B cell (primary cell): ENCODE measurements around the gene NBR1. TPM values are rescaled to one million over a fixed set of nuclear protein-coding genes. Genes with fewer than 3 reads are reported as not detected.

Source experiments
- ATAC-seq: fragments of 200-7000 bp; cut with Tn5 transposase; one replicate; pipeline ENCODE4 v1.10.0; 2021; ENCODE audit warnings: low read depth, mild to moderate bottlenecking, moderate number of reproducible peaks, moderate library complexity
- CTCF ChIA-PET: fragments of 350-600 bp; sonication (Branson Sonifier 250); formaldehyde crosslinking; loops from one replicate; lab custom pipeline; 2021; ENCODE audit warnings: antibody characterized with exemption, inconsistent platforms; lab: Charles Lee
- POLR2A ChIA-PET: fragments of 350-600 bp; sonication (Branson Sonifier 250); formaldehyde crosslinking; loops from one replicate; lab custom pipeline; 2021; ENCODE audit warnings: antibody characterized with exemption; lab: Charles Lee
- DNase-seq: peaks from one replicate; pipeline ENCODE4 v3.0.0; 2013
- H2AFZ ChIP-seq: 2 replicates; pipeline ENCODE4 v1.6.1; 2012; ENCODE audit warnings: mild to moderate bottlenecking, low read depth, low read length; ENCODE audit not compliant: insufficient read depth, poor library complexity, severe bottlenecking
- H3K27ac ChIP-seq, 2 donors: 1 replicate in 1 of 2; 2 replicates in 1 of 2; pipeline ENCODE4 v1.5.1; 2012 to 2013; ENCODE audit warnings: low read length in 2 of 2, mild to moderate bottlenecking in 2 of 2, moderate library complexity in 1 of 2
- H3K27me3 ChIP-seq, 4 experiments: fragments of 200-600 bp in 1 of 4; sonication (generic) in 1 of 4; replicated peaks in 1 of 4; 1 replicate in 2 of 4; 2 replicates in 2 of 4; pipeline versions ENCODE4 v1.6.1 to v1.7.0; 2013 to 2016; ENCODE audit warnings: low read length in 3 of 4, mild to moderate bottlenecking in 2 of 4, mixed read lengths in 1 of 4, moderate library complexity in 1 of 4; ENCODE audit not compliant: insufficient read depth in 4 of 4, control insufficient read depth in 3 of 4; ENCODE audit errors: control extremely low read depth in 1 of 4
- H3K36me3 ChIP-seq, 2 experiments: replicated peaks in 1 of 2; 1 replicate in 1 of 2; 2 replicates in 1 of 2; pipeline versions ENCODE4 v1.6.1 to v1.7.1; 2013; ENCODE audit warnings: low read length in 1 of 2; ENCODE audit not compliant: insufficient read depth in 2 of 2, control insufficient read depth in 1 of 2; ENCODE audit errors: control extremely low read depth in 1 of 2, extremely low read depth in 1 of 2
- H3K4me1 ChIP-seq, 2 donors: fragments of 200-600 bp in 1 of 2; sonication (generic) in 1 of 2; 1 replicate in 1 of 2; 2 replicates in 1 of 2; pipeline versions ENCODE4 v1.5.1 to v1.6.1; 2013 to 2017; ENCODE audit warnings: low read length in 2 of 2; ENCODE audit not compliant: control insufficient read depth in 2 of 2, insufficient read depth in 2 of 2
- H3K4me2 ChIP-seq: replicated peaks from 2 replicates; pipeline ENCODE3; 2012; ENCODE audit warnings: mild to moderate bottlenecking, low read depth, low read length; ENCODE audit not compliant: poor library complexity, severe bottlenecking
- H3K4me3 ChIP-seq, 5 experiments: fragments of 200-600 bp in 1 of 5; sonication (generic) in 1 of 5; 1 replicate in 3 of 5; 2 replicates in 2 of 5; pipeline versions ENCODE4 v1.5.1 to v1.7.0; 2011 to 2016; ENCODE audit warnings: low read length in 4 of 5, mild to moderate bottlenecking in 4 of 5, low read depth in 2 of 5, control low read depth in 1 of 5, moderate library complexity in 1 of 5; ENCODE audit not compliant: insufficient read depth in 1 of 5; ENCODE audit errors: control extremely low read depth in 1 of 5, extremely low read depth in 1 of 5
- H3K79me2 ChIP-seq: fragments of 200-600 bp; sonication (generic); one replicate; pipeline ENCODE4 v1.6.0; 2016; ENCODE audit warnings: low read length; ENCODE audit not compliant: control insufficient read depth, insufficient read depth
- H3K9ac ChIP-seq: fragments of 200-600 bp; sonication (generic); 2 replicates; pipeline ENCODE4 v1.6.1; 2017; ENCODE audit warnings: mild to moderate bottlenecking, low read length, moderate library complexity
- H3K9me3 ChIP-seq, 3 donors: one replicate each; pipeline versions ENCODE4 v1.6.1 to v1.7.1; 2013; ENCODE audit warnings: low read length in 2 of 3; ENCODE audit not compliant: control insufficient read depth in 2 of 3, insufficient read depth in 1 of 3; ENCODE audit errors: control extremely low read depth in 1 of 3
- H4K20me1 ChIP-seq: 2 replicates; pipeline ENCODE4 v1.6.0; 2012; ENCODE audit warnings: mild to moderate bottlenecking, low read length; ENCODE audit not compliant: insufficient read depth, control insufficient read depth, poor library complexity, severe bottlenecking
- H3K27ac Mint-ChIP-seq: one replicate; pipeline ENCODE4 v1.8.0; 2021; ENCODE audit warnings: mixed read lengths
- H3K27me3 Mint-ChIP-seq: one replicate; pipeline ENCODE4 v1.8.0; 2021; ENCODE audit warnings: mixed read lengths
- H3K4me1 Mint-ChIP-seq: one replicate; pipeline ENCODE4 v1.8.0; 2021; ENCODE audit warnings: mixed read lengths
- H3K4me3 Mint-ChIP-seq: one replicate; pipeline ENCODE4 v1.8.0; 2021; ENCODE audit warnings: mixed read lengths
- H3K9me3 Mint-ChIP-seq: one replicate; pipeline ENCODE4 v1.8.0; 2022; ENCODE audit warnings: mixed read lengths; ENCODE audit not compliant: insufficient read depth
- CTCF ChIP-seq: fragments of 200-600 bp; IDR thresholded peaks from one replicate; pipeline ENCODE4 v1.8.0; 2022; ENCODE audit warnings: antibody characterized with exemption, mild to moderate bottlenecking
- EZH2 ChIP-seq: IDR thresholded peaks from 2 replicates; pipeline ENCODE4 v1.6.1; 2012; ENCODE audit warnings: borderline replicate concordance, low read depth, mild to moderate bottlenecking, moderate library complexity, low read length; ENCODE audit not compliant: insufficient read depth, poor library complexity, severe bottlenecking
- WGBS: methylation state at CpG from one replicate; pipeline ENCODE4 v1.1.5; 2013; ENCODE audit warnings: missing lambda C conversion rate; ENCODE audit not compliant: insufficient coverage; 5-methylcytosine and 5-hydroxymethylcytosine counted together
- intact Hi-C: fragments of 100-400 bp; cut with micrococcal nuclease; formaldehyde crosslinking; loops from one replicate; pipeline ENCODE4 v1.10.0; 2022
- polyA plus RNA-seq: library from polyadenylated mRNA; depleted of rRNA; stranded (reverse); fragments of >200 nt; gene quantifications from 2 replicates; pipeline ENCODE4 v1.2.3, GENCODE V29; 2012
- total RNA-seq, 2 donors: library from RNA; stranded (reverse); fragments of 120-200 nt in 1 of 2; gene quantifications; 1 replicate in 1 of 2; 2 replicates in 1 of 2; pipeline versions ENCODE4 v1.2.3 to v1.2.4, GENCODE V29; 2013 to 2022

Gene NBR1
- total and polyA plus RNA-seq, 2 donors (not counting 1 experiment from before 2014, with no cell fraction given) = 18.8 to 43.9 TPM

- H3K27ac ChIP-seq = peak overlapping the region in 1 of 2 donors; percentile 88
- ChIA-PET POLR2A (interaction anchor here (1.1 to 3.1 kb wide), 4 partner anchors 22 to 102 kb away, joined by 3 to 115 read pairs (median 17); partner anchors contain the start of gene NBR1), CTCF (interaction anchor here (1.0 to 1.9 kb wide), 4 partner anchors 12 to 121 kb away, joined by 3 to 13 read pairs (median 3); no protein-coding TSS in a partner anchor)
- intact Hi-C loops = loop anchor here (2.0 kb wide), 1 partner anchor 215 kb away; the partner anchor contains the start of gene RPL27
- peaks cover 12% of the 10 kb centered on the region for H3K79me2 ChIP-seq
- H3K9me3 ChIP-seq = no peaks in the 10 kb centered on the region
- no peak overlapping the region for H2AFZ ChIP-seq
- peaks cover 38% of the 10 kb centered on the region for H3K4me1 Mint-ChIP-seq
- peak overlapping the region; percentile 4 for H3K4me3 Mint-ChIP-seq
- peak overlapping the region; percentile 15 for H3K27ac Mint-ChIP-seq
- peak overlapping the region; percentile 90 for H3K4me2 ChIP-seq
- H4K20me1 ChIP-seq = no peaks in the 10 kb centered on the region
- no peaks in the 10 kb centered on the region for H3K27me3 ChIP-seq
- 83% methylated on average over 1 of the region's 2 CpGs for WGBS
- no peak for ATAC-seq
- no peak for TF ChIP-seq EZH2
- TF ChIP-seq CTCF = no peak
- H3K4me3 ChIP-seq = no peak overlapping the region
- no peaks in the 10 kb centered on the region for H3K9me3 Mint-ChIP-seq
- DNase-seq = no peak
- H3K27me3 Mint-ChIP-seq = no peaks in the 10 kb centered on the region
- peak overlapping the region; percentile 5 for H3K9ac ChIP-seq
- H3K4me1 ChIP-seq = peaks cover 21 to 27% of the 10 kb centered on the region in 2 donors
- H3K36me3 ChIP-seq = peaks cover 22 to 45% of the 10 kb centered on the region in 2 experiments
These were observed 42.5 kb downstream of the NBR1 start for GRCh38 chr17:43213545-43213944.

- no peak overlapping the region for H3K4me2 ChIP-seq
- Mint-ChIP-seq H3K4me1 (peaks cover 38% of the 10 kb centered on the region), H3K9me3 (no peaks in the 10 kb centered on the region), H3K27ac (no peak overlapping the region), H3K27me3 (no peaks in the 10 kb centered on the region), H3K4me3 (no peak overlapping the region)
- H2AFZ ChIP-seq = no peak overlapping the region
- 100% methylated on average over 1 of the region's 3 CpGs for WGBS
- CTCF ChIA-PET = interaction anchor here (1.0 kb wide), 1 partner anchor 10 kb away, joined by 3 read pairs; no protein-coding TSS in a partner anchor
- H3K4me3 ChIP-seq = no peak overlapping the region
- H3K9ac ChIP-seq = no peak overlapping the region
- POLR2A ChIA-PET = interaction anchor here (0.5 to 1.2 kb wide), 2 partner anchors 100 to 101 kb away, joined by 3 to 4 read pairs; no protein-coding TSS in a partner anchor
- no peaks in the 10 kb centered on the region for H3K27me3 ChIP-seq
- H4K20me1 ChIP-seq = no peaks in the 10 kb centered on the region
- H3K4me1 ChIP-seq = peaks cover 21 to 27% of the 10 kb centered on the region in 2 donors
- peaks cover 12% of the 10 kb centered on the region for H3K79me2 ChIP-seq
- H3K36me3 ChIP-seq = peaks cover 20 to 51% of the 10 kb centered on the region in 2 experiments
- no peaks in the 10 kb centered on the region for H3K9me3 ChIP-seq
- DNase-seq (no peak), ATAC-seq (no peak)
- intact Hi-C loops = no loop called here
- TF ChIP-seq EZH2 = no peak
- no peak for TF ChIP-seq CTCF
- H3K27ac ChIP-seq = no peak overlapping the region
These were observed 44.3 kb downstream of the NBR1 start for GRCh38 chr17:43215341-43215740.
